Activated CD4-positive, CD25-positive, alpha-beta regulatory T cell treated with anti-CD3 and anti-CD28 coated beads, Interleukin-2, amount 50 U/mL, for 24 hours (primary cell): Measurements from ENCODE around the gene RPTOR.

Experiments
- ATAC-seq, 2 donors: fragments of 150-1000 bp; cut with Tn5 transposase; one replicate each; pipeline ENCODE4 v1.10.0; 2021; ENCODE audit warnings: mild to moderate bottlenecking in 1 of 2, moderate library complexity in 1 of 2

RPTOR gene

GRCh38 chr17:80822021-80822699, 277.5 kb downstream of the RPTOR start:
- no peak for ATAC-seq

DNA sequence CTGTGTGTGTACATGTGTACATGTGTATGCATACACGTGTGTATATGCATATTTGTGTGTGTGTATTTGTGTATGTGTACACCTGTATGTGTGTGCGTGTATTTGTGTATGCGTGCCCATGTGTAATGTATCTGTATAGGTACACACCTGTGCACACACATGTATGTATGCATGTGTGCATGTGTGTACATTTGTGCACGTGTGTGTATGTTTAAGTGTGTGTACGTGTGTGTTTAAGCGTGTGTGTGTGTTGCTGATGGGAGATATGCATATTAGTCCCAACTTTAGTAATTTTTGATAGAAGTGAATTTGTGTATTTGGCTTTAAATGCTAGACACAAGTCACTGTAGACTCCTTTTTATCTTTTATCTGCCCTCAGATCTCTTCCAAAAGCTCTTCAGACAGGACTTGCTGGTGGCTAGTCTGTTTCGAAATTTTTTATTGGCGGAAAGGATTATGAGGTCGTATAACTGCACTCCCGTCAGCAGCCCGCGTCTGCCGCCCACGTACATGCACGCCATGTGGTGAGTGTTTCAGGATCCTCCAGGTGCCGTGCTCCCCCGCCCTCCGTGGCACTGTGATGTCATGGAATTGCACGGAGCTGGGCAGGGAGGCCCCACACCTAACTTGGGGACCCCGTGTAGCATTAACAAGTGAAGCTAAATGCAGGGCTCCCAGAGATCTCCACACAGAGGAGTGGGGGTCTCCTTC, 278.2 kb downstream of the RPTOR start:
- ATAC-seq, result no peak

DNA sequence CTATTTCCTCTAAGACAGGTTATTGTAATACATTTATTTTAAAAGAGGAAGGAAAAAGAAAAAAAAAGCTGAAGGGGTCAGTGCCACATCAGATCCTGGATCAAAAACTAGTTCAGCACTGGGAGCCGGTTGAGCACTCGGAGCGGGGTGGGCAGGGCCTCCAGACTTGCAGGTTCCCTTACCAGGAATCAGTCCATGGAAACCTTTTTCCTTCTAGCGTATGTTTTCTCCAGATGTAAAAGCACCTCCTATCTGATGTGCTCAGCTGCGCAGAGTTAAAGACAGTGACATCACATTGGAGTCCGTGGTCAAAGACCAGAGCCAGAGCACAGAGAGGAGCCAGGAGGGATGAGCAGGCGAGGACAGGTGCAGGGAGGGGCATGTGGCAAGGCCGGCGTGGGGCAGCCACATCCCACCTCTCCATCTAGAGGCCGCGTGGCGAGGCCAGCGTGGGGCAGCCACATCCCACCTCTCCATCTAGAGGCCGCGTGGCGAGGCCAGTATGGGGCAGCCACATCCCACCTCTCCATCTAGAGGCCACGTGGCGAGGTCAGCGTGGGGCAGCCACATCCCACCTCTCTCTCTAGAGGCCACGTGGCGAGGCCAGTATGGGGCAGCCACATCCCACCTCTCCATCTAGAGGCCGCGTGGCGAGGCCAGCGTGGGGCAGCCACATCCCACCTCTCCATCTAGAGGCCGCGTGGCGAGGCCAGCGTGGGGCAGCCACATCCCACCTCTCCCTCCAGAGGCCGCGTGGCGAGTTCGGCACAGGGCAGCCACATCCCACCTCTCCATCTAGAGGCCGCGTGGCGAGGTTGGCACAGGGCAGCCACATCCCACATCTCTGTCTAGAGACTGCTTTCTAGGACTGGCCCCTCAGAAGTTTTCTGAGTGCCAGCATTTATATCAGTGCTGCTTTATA, 280.2 kb downstream of the RPTOR start:
- no peak for ATAC-seq

DNA sequence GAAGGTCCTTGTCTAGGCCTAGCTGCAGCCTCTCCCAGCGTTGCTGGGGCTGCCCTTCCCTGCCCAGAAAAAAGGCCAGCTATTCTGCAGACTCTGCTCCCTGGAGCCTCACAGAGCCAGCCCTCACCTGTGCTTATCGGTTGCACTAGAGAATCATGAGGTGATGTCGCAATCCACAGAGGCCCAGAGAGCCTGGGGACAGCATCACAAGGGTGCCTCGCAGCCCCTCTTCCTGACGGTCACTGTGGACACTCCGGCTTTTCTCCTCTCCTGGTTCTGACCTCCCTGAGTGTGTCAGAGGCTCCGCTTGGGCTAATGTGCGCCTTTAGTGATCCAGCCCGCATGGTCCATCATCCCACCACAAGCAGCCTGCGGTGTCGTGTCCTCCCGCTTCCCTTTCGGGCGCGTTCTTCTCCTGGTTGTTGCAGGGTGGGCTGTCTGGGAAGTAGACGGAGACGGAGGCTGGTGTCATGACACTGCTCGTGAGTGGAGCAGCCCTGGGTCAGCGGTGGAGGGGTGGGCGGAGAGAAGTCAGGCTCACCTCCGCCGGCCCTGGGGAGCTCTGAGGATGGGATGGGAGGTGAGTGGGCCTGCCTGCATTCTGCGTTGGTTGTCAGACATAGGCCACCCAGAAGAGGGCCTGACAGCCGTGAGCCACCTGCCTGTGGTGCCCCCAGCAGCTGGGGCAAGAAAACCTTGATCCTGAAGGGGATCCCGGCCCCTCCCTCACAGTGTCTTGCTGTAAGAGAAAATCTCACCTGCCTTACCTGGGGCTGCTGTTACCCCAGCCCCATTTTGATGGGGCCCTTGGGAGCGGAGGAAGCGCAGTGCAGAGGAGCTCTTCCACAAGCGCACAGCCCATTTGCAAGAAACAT, 281.1 kb downstream of the RPTOR start:
- ATAC-seq, result no peak

DNA sequence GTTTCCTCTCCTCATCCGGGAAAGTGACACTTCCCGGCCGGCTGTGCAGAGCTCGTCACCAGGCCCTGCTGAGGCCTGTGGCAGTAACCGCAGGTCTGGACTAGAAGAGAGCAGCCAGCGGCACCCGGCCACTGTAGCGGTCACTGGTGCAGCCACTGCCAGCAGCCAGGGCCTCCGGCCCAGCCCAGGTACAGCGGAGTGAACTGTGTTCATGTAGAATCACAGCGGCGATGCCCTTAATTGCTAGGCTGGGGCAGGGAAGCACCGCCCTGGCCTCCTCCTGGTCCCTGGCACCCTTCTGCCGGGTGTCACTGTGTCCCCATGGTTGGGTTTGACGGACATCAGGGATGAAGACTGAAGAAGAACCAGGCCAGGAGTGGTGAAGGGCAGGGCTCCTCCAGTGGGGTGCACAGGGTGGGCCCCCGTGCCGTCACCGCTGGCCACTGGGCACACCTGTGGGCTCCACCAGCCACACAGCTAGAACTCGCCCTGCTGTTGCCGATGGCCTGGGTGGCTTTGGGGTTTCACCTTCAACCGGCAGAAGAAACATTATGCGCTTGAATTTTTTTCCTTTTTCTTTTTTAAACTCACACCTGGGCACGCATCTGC, 281.8 kb downstream of the RPTOR start:
- ATAC-seq, result no peak

- ATAC-seq, result peak in 1 of 2 donors; percentile 24
Measured at GRCh38 chr17:80826955-80827645, 282.5 kb downstream of the RPTOR start.

- no peak for ATAC-seq
Measured at GRCh38 chr17:80827646-80828643, 283.3 kb downstream of the RPTOR start.

DNA sequence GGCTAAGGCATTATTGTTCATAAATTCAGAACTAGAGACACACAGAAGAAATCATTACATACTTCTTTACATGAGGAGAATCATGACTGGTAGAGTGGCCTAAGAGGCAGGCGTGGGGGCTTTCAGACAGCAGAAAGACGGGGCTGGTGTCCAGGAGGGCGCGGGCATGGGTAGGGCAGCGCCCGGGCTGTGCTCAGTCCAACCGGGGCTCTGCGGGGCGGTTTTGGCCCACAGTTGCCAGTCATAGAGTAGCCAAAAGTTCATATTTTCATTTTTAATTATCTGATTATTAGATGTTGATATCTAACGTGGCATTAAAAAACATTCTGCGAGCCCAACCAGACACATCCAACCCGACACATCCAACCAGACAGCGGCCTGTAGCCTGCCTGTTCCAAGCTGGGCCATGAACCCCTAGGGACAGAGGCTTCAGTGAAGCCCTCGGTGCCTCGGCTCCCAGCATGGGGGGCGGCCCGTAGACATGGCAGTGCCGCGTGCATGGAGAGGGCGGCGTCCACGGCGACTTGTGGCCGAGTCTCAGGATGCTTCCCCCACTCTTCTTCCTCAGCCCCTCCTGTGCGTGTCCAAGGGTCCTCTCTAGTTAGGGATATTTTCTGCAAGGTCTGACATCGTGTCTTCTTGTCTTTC, 284.7 kb downstream of the RPTOR start:
- ATAC-seq, result no peak

- no peak for ATAC-seq
Measured at GRCh38 chr17:80830020-80830780, 285.6 kb downstream of the RPTOR start.

DNA sequence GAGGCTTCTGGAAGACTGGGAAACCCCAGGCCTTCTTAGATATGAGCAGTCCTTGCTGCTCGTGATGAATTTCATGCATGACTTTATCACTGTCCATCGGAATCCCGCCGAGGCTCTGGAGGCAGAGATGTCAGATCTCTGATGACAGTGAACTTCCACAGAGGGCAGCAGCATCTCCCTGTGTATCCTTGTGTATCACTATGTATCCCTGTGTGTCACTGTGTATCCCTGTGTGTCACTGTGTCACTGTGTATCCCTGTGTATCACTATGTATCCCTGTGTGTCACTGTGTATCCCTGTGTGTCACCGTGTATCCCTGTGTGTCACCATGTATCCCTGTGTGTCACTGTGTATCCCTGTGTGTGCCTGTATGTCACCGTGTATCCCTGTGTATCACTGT, 286.9 kb downstream of the RPTOR start:
- no peak for ATAC-seq

DNA sequence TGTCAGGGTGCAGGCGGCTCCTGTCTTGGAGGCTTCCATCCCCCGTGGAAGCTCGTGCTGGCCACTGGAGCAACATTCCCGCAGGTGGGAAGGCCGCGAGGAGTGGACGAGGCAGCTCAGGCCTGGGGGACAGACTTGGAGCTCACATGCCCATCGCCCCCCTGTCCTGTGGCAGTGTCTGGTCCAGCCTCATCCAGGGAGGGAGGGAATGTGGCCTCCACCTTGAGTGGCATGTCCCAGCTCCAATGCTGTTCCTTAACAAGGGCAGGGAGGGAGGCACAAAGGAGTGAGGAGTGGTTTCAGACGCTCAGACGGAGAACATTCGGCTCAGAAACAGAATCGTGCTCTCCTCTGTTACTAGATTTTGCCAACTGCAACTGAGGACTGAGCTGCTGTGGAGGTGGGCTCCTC, 287.6 kb downstream of the RPTOR start:
- ATAC-seq, result no peak

GRCh38 chr17:80832888-80833583, 288.4 kb downstream of the RPTOR start:
- ATAC-seq, result peak; percentile 91 to 93

GRCh38 chr17:80833952-80834892, 289.6 kb downstream of the RPTOR start:
- ATAC-seq, result no peak

DNA sequence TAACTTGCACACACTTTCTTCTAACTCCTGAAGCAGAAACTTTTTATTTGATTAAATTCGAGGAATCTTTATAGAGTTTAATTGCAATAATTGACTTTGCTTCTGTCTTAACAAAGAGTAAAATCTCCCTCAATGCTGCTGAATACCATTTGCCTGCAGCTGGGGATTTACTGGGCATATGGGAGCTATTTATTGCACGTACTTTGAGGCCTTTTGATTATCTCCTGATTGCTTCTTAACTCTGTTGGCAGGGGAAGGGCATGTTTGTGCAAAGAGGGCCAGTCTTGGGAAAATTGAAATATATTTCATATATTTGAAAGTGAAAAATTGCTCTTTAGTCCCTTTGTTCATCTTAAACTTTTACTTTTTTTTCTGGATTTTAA, 290.2 kb downstream of the RPTOR start:
- no peak for ATAC-seq

DNA sequence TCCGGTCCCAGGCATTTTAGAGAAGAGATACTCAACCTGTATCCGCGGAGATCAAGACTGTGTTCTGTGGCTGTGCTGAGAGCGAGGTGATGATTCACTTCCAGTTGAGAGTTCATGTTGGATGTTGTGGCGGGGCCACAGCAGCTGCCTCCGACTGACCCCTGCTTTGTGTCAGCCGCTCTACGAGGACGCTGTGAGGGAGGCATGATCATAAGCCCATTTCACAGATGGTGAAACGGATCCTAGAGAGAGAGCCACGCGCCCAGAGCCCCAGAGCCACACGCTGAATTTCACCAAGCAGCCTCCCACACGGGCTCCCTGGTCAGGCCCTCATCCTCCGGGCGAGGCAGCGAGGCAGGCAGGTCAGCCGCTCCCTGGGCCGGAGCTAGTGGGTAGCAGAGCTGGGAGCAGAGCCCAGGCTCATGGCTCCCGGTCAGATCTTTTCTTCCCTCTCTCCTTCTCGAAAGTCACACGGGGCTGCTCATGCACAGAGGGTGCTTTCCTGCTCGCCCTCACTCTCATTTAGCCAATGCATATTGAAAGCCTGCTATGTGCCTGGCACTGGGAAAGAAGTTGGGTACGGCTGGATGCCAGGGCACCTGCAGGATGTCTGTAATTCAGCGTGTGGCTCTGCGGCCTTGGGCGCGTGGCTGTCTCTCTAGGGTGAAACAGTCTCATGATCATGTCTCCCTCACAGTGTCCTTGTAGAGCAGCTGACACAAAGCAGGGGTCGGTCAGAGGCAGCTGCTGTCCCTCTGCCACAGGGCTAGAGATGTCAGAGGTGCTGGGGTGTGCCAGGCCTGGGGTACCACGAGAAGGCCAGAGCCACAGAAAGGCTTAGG, 291.4 kb downstream of the RPTOR start:
- ATAC-seq, result no peak

DNA sequence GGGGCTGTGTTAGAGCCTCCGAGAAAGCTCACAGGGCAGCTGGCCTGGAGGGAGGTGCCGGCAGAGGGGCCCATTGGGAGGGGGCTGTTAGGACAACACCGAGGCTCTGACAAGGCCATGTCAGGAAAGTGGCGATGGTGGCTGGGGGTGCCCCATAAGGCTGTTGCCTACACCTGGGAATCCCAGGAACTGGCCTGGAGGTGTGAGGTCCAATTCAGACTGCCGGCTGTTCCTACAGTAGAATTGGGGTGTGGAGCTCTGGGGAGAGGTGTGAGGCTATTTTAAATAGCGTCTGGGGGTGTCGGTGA, 292.0 kb downstream of the RPTOR start:
- no peak for ATAC-seq
